IPS DF 19.7 (cell line): ENCODE data around the gene LACC1.

Source experiments
- DNase-seq: peaks from one replicate; pipeline ENCODE4 v3.0.0-alpha.2; 2013; ENCODE audit warnings: low read depth, low spot score

Gene LACC1

GRCh38 chr13:43879755-43880181 is at the start of gene LACC1:
Gene LACC1, plus strand, starts transcription at chr13:43879904. Its CDS starts 1,082 bp downstream, at chr13:43880986.
- no peak for DNase-seq

DNA sequence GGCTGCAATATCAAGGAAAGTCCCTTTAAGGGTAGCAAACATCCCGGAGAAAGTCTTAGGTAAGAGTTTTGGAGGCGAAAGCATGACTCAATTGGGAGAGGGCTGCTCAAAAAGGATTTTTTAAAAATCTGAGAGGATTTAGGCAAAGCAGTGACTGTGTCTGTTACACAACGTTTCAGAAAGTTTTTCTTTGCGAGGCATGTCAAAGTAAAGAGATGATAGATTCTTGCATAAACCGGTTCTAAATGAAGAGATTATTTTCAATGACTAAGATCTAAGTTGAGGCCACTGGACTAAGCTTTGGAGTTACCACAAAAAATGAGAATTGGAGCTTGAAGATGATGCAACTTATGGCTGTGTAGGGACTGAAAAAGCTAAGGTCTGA is 49.2 kb upstream of the LACC1 start:
- no peak for DNase-seq

DNA sequence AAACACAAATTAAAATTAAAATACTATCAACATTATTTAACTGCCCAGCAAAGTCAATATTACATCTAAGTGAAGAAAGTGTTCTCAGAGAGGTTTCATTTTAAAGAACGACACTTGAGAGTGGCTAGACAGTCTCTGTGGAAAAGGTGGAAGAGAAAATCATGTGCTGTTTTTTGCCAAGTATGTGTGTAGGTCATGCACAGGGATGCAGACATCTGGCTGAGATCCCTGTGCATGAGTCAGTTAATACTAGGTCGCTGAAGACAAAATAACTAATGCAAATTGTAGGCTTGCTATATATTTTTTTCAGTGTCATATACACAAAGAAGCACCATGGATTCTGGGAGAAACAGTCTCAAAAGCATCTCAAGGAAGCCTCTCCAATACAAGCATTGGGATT is 48.6 kb upstream of the LACC1 start:
- no peak for DNase-seq

DNA sequence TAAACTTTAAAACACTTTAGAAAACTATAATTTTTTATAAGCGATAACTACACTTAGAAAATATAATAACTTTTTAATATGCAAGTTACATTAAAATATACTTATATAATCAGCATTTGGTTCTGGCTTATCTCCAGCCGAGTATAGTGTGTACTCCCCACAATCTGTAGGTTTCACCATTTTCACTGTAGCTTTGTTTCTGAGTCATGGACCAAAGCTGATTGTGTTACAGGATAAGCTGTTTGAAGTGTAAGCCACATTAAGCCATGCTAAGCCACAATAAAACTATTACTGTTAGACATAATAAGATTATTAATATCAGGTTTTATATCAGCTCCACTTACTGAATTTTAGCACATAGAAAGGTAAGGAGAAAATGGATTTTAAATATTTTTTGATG is 44.0 kb upstream of the LACC1 start:
- DNase-seq = no peak

- DNase-seq = no peak
Measured at GRCh38 chr13:43838909-43839308, 40.8 kb upstream of the LACC1 start.

DNA sequence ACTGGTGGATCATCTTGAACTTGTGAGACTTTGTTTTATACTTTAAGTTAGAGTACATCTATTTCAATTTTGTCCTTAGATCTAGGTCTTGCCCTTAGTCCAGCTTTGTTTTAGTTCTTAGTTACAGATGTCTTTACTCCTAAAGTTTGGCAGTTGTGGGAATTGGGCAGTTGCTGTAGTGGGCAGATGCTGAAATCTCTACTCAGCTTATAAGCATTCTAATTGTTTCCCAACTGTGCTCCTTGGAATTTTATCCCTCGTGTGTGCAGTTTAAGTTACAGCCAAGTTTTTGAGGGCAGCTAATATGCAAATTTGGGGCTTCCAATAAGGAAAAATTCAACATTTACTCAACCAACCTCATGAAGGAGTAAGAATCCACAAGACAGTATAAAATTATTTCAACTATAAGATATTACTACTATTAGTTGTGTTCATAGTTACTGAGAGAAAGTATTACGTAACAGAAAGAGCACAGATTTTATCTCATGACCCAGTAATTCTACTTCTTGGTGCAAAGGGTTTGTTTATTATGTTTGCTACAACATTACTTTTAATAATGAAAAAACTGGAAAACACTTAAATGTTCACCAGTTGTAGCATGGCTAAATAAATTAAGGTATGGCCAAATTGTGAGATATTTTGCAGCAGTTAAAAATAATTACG is 33.1 kb upstream of the LACC1 start:
- no peak for DNase-seq

DNA sequence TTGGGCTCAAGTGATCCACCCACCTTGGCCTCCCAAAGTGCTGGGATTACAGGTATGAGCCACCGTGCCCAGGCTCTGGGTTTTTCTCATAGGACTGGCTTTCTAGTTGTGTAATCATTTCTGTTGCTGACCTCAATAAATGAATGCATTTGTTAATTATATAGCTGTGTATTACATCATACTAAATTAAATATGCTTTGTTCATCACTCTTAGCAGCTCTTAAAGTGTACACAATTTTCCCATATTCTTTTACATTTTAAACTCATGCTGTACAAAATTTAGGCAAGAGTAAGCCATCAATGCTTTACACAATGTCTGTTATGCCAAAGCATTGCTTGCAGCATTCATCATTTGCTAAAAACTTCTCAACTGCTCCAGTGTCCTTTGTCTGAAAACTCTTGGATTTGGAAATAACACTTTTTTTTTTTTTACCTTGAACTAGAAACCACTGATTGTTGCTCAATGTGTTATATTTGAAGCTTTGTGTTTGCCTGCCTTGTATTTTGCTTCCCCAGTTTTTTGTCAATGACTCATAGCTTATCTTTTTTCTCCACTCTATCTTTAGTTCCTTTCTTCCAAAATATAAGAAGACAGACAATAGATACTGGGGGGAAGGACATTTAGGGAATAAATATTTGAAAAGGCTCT is 31.6 kb upstream of the LACC1 start:
- DNase-seq = no peak

DNA sequence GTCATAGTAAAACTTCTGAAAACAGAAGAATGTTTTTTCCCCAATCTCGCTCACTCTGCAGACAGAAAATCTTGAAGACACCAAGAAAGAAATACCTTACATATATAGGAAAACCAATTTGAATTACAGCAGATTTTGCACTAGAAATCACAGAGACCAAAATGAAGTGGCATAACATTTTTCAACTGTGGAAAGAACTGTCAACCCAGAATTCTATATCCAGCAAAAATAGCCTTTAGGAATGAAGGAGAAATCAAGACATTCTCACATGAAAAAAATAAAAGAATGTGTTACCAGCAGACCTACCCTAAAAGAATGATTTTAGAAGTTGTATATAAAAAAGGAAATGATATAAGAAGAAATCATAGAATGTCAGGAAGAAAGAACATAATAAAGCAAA is 28.8 kb upstream of the LACC1 start:
- DNase-seq = no peak

GRCh38 chr13:43852923-43853404 is 26.7 kb upstream of the LACC1 start:
- no peak for DNase-seq

DNA sequence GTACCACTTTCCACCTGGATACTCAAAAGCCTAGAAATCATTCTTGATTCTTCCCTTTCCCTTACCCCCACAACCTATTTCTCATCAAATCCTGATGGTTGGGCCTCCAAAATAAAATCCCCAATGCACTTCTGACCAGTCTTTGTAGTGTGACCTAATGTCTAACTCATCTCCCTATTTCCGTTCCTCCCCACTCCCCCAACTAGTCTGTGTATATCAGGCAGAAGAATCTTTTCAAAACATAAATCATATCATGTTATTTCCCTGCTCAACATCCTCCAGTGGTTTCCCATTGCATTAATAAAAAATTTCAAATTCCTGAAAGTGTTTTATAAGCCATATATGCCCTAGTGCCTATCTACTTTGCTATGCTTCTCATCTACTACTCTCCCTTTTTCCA is 17.8 kb upstream of the LACC1 start:
- DNase-seq = no peak

DNA sequence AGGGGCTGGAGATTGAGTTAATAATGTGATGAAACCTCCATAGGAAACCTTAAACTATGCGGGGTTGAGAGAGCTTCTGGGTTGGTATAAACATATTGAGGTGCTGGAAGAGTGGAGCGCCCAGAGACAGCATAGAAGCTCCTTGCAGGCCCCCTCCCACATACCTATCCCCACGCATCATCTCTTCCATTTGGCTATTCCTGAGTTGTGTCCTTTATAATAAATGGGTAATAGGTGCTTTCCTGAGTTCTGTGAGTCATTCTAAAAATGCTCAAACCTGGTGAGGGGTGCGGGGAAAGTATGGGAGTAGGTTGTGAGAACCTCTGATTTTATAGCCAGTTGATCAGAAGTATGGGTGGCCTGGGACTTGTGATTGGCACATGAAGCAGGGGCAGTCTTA is 14.8 kb upstream of the LACC1 start:
- DNase-seq = no peak

GRCh38 chr13:43865892-43866291 is 13.8 kb upstream of the LACC1 start:
- no peak for DNase-seq

DNA sequence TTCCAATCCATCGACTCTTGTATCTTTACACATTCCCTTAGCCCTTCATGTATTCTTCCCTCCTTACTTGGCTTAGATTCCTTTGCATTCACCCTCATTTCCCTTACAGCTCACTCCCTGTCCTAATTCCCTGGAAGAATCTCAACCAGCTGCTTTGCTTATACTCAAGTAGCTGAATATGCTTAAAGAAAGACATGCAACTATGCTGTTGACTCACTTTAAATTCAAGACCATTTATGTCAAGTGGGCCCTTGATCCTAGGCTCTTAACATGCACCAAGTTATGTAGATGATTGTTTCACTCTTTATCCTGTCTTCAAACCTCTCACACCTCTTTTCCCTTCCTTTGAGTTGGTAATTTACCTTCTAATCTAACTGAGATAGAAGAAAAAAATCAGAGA is 7.5 kb upstream of the LACC1 start:
- DNase-seq = no peak

DNA sequence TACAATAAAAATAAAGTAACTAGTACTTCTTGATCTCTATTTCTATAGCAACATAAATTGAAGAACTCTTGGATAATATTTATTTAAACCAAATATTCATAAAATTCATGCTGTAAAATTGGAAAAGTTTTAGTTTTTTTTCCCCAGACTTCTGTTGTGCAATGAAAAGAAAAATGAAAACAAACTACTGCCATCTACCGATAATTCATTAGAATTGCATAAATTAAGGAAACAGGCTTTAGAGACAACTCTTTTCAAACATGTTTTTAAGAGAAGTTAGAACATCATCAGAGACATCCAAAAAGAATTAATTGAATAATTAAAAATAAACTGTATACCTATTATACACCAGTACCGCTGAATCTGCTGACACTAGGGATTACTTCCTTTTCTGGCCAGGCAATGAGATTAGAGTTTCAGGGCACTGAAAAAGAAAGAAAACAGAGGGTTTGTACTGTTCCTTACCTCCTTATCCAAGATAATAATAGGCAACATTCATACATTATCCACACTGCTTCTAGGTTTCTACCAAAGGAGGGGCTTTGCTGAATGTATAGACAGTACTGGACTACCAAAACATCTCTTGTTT is 5.1 kb upstream of the LACC1 start:
- DNase-seq = no peak

GRCh38 chr13:43876366-43876765 is 3.3 kb upstream of the LACC1 start:
- DNase-seq = no peak

- DNase-seq = no peak
Measured at GRCh38 chr13:43877326-43877725, 2.4 kb upstream of the LACC1 start.

DNA sequence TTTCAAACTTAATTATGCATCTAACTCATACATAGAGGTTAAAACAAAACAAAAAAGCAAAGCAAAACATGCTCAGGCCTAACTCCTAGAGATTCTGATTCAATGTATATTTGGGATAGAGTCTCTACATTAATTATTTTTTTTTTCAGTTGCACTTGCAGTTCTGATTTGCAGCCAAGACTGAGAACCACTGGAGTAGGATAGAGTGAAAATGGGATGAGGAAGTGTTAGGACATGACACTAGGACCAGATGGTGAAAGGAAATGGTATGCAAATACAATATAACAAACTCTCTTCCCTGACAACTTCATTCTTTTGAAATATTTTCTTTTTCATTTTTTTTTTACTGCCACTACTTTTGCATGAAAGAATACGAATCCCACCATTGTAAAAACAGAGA is 1.9 kb upstream of the LACC1 start:
- DNase-seq = no peak

GRCh38 chr13:43878892-43879754 is 581 bp upstream of the LACC1 start, which contains the start of gene CCDC122:
Gene CCDC122, minus strand, starts transcription at chr13:43879740. Its CDS starts 10,364 bp downstream, at chr13:43869376.
- no peak for DNase-seq

DNA sequence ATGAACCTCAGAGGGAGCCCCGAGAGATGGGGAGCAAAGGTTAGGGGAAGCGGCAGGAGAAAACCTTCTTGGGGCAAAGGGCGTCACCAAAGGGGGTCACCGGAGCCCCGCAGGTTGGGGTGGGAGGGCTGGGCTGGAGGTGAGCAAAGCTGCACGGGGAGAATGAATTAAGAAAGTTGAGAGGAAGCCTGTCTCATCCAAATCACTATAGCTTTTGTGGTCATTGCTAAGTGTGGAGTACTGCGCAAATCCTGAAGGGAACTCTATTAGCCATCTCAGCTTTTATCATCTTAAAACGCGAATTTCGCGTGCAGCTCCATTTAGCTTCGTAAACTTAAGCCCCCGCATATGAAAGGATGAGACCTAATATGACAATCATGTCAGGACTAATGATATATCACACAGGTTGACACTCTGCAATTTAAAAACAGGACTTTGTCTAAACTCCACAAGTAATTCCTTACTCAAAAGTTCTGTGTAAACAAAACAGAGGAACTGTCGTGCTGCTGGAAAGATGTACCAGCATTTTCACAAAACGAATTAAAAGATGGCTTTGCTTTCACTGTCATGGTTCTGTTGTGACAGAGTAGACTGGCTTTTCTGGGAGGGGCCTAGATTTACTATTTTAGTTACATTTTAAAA is 631 bp downstream of the LACC1 start:
- no peak for DNase-seq

- no peak for DNase-seq
Measured at GRCh38 chr13:43880926-43881325, 1.2 kb downstream of the LACC1 start.

DNA sequence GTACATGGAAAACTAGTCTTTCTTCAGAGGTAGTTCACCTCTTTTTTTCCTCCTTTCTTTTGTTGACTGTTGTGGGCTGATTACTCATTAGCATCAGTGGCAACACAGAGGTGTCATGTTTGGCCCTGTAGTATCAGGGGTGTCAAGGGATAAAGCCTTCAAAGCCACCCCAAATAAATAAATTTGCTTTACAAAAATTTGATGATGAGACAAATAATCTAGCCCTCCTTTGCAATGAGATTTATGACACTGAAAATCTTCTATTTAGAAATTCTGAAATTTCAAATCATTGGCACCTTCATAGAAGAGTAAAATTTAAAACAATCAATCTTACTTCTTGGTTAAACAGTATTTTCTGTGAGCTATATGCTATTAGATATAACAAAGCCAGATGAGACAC is 1.9 kb downstream of the LACC1 start:
- DNase-seq = no peak

DNA sequence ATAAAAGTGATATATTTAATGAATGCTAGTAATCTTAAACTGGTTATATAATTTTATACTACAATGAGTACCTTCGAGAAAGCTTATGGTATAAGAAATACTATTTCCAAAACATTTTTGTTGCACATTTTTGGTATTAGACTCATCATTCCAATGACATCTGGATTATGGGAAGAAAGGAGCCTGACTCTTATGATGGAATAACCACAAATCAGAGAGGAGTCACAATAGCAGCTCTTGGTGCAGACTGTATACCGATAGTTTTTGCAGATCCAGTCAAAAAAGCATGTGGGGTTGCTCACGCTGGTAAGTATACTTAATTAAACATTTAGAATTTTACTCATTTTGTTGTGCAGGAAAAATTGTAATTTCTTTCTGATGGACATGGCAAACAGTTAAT is 3.9 kb downstream of the LACC1 start:
- no peak for DNase-seq
